ENCODE results near the gene PMEL.

PMEL gene

DNA sequence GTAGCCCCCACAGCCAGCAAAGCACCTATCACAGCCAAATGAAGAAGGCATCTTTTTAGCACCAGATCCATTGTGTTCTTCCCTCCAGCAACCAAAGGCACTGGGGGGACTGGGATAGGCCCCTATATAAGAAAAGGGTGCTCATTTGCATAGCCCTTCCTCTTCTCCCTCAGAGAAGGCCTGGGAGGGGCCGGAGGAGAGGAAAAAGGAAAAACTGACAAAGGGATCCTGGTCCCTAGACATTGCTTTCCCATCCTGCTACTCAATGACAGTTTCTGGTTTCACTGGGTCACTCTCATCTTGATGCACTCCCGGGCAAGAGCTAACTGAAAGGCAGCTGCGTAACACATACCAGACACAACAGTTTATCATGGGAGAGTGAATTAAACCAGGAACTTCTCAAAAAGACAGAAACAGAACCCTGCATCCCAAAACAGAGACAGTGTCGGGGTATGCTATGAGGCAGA lies at the start of gene PMEL:
TSS of gene PMEL (minus strand) at position 102 of the 467 bp plus-strand sequence. CDS start at position 71, 31 bp downstream.
- no peak for DNase-seq (ENCODE audit: low read depth)
- peak within 1 kb of the TSS; percentile 58 for H3K4me3 ChIP-seq (ENCODE audit: low read depth, low read length)
- TF ChIP-seq, protein P1, sequence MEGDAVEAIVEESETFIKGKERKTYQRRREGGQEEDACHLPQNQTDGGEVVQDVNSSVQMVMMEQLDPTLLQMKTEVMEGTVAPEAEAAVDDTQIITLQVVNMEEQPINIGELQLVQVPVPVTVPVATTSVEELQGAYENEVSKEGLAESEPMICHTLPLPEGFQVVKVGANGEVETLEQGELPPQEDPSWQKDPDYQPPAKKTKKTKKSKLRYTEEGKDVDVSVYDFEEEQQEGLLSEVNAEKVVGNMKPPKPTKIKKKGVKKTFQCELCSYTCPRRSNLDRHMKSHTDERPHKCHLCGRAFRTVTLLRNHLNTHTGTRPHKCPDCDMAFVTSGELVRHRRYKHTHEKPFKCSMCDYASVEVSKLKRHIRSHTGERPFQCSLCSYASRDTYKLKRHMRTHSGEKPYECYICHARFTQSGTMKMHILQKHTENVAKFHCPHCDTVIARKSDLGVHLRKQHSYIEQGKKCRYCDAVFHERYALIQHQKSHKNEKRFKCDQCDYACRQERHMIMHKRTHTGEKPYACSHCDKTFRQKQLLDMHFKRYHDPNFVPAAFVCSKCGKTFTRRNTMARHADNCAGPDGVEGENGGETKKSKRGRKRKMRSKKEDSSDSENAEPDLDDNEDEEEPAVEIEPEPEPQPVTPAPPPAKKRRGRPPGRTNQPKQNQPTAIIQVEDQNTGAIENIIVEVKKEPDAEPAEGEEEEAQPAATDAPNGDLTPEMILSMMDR (IDR thresholded peaks at IDR 0.05; ENCODE audit: low read depth, low read length, missing control alignments), result no peak

DNA sequence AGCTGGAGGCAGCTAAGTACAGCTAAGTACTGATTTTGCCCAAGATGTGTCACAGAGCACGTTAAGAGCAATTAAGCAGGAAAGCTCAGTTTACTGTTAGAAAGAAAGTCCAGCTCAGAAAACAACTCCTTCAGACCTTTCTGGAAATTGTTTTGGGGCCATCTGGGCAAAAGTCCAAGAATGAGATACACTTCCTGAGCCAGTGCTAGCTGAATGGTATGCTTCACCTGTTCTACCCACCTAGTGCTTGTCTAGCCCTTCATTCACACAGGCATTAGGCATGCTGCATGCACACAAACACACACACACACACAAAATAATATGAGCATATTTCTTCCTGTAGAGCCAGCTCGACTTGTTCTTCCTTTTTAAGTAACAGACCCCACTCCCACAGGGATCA lies 48.4 kb upstream of the PMEL start:
- no peak overlapping the region for H3K4me3 ChIP-seq (ENCODE audit: low read depth, low read length)
- TF ChIP-seq, protein P1 (IDR thresholded peaks at IDR 0.05; ENCODE audit: low read depth, low read length, missing control alignments), result no peak
- no peak for DNase-seq (ENCODE audit: low read depth)

DNA sequence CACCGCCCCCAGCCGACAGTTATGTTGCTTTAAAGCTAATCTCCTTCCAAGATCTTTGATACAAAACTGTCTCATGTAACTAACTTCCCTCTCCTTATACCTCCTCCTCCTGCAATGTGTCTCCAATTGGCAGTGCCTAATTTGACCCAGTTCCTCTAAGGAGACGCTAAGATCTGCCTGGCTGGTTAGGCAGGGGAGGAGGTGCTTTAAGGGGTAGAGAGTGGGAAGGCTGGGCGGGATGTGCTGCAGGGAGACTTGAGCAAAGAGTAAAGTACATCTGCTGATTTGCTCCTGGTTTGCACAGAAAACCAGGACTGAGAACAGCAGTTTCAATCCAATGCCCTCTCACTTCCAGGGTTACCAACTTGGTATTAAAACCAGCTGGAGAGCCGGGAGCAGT lies 47.6 kb upstream of the PMEL start:
- H3K4me3 ChIP-seq (ENCODE audit: low read depth, low read length), result no peak overlapping the region
- no peak for DNase-seq (ENCODE audit: low read depth)
- TF ChIP-seq, protein P1 (IDR thresholded peaks at IDR 0.05; ENCODE audit: low read depth, low read length, missing control alignments), result no peak

DNA sequence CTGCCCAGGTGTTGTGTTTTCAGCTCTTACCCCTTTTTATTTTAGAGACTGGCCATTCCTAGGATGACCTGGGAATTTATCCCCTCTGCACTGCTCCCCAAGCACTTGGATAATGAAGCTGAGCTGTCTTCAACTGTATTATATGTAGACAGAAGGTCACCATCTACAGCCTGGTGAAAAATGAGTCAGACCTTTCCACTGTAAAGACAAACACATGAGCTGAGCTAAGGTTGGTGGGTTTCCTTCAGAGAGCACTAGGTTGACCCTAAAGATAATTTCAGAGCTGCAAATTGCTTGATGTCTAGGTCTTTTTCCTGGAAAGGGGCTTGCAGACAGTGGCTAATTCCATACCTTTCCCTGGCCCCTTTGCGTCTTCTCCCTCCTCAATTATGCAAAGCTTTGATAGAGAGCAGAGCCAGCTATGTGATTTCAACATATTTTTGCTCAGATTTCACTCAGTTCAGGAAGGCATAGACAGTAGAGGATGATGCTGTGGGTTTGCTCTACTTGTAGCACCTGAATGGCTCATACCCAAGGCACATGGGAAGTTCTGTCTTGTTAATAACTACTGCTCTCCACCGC lies 45.8 kb upstream of the PMEL start:
- no peak overlapping the region for H3K4me3 ChIP-seq (ENCODE audit: low read depth, low read length)
- no peak for DNase-seq (ENCODE audit: low read depth)
- TF ChIP-seq, protein P1 (IDR thresholded peaks at IDR 0.05; ENCODE audit: low read depth, low read length, missing control alignments), result no peak

DNA sequence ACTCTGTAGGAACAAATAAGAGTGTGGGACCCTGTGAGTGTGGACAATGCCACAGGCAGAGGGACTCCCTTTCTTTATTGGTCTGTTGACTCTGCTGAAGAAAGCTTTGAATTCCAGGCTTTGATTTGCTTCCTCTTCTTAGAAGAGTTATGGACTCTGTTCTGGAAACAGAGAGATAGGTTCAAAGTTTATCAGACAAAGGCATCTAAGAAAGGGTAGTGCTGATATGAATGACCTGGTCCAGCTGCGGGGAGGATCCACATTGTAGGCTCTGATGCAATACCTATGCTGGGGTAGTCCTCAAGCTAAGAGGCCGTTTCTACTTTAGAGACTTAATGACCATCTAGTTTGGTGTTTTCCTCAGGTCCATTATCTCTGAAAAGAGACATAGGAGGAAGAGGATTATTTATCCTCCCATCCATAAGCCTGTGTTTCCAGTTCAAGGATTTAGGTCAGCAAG lies 44.3 kb upstream of the PMEL start:
- TF ChIP-seq, protein P1 (IDR thresholded peaks at IDR 0.05; ENCODE audit: low read depth, low read length, missing control alignments), result no peak
- no peak for DNase-seq (ENCODE audit: low read depth)

DNA sequence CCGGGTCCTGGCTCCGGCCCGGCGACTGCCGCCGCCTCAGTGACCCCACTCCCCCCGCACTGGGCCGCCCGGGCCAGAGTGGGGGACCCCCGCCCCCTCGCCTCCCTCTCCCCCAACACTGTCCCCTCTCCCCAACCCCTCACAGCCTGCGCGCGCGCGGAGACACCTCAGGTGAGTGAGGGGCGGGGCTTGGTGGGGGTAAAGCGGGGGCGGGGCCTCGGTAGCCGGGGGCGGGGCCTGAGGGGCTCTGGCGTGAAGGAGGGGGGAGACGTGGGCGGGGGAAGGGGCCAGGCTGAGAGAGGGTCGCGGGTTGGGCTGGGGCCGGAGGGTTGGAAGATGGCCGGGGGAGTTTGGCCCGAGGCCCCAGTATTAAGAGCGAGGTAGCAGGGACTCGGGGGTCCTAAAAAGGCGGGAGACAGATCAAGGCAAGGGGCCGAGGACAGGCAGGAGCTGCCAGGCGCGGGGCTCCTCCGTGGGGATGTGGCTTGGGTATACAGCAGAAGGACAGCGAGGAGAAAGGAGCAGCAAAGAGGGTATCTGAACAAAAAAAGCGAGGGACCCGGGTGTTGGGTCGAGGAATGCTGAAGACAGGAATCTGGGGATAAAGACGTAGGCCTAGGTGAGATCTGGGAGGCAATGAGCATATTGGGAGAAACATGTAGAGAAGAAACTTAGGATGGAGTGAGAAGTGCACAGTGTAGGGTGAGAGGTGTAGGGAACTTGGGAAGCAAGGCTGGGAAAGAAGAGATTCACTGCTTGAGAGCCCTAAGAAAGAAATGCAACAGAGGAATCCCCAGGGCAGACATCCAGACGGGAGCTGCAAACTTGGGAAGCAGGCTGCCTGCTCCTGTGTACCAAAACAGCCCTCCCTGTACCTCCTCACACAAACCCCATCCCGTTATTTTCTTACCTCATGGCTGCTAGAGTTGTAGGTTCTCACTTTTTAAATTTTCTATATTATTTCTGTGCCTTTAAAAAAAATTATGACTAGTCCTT lies 42.0 kb upstream of the PMEL start:
- DNase-seq (ENCODE audit: low read depth), result no peak
- TF ChIP-seq, protein P1 (IDR thresholded peaks at IDR 0.05; ENCODE audit: low read depth, low read length, missing control alignments), result no peak
- H3K4me3 ChIP-seq (ENCODE audit: low read depth, low read length), result peak overlapping the region; percentile 68

More for the DNA sequence above, 44.3 kb upstream of the PMEL start:
- no peak overlapping the region for H3K4me3 ChIP-seq (ENCODE audit: low read depth, low read length)
